Measurements from ENCODE around the gene RICTOR. TPM values are rescaled to one million over a fixed set of nuclear protein-coding genes. Genes with fewer than 3 reads are reported as not detected.
A peak's percentile ranks its signal among the peaks of the same experiment; 100 is the strongest.

RICTOR gene
- total and polyA plus RNA-seq, 9 of the 15 experiments (the other 6 are each of a cell fraction or from before 2014, with no cell fraction given), result 13.9 to 46.6 (median 22.6) TPM

- TF ChIP-seq CTBP1 (IDR thresholded peaks at IDR 0.05; ENCODE audit: borderline replicate concordance) (peak; percentile 55; the same call in 1 of the 2 replicates), SMARCB1 (IDR thresholded peaks at IDR 0.05; ENCODE audit: insufficient read length, low read depth) (peak; percentile 50), THRAP3 (IDR thresholded peaks at IDR 0.05; ENCODE audit: borderline replicate concordance) (no peak), JUNB (CRISPR knock-in tag; conservative IDR thresholded peaks at IDR 0.05) (no peak), TEAD4 (IDR thresholded peaks at IDR 0.05; ENCODE audit: low read length) (peak; percentile 55), TEAD4 (CRISPR knock-in tag; IDR thresholded peaks at IDR 0.05; ENCODE audit: borderline replicate concordance) (no peak), RCOR1 (IDR thresholded peaks at IDR 0.05; ENCODE audit: borderline replicate concordance in 1 of 2, low read depth in 2 of 2, low read length in 2 of 2) (peak in 1 of 2 experiments; percentile 26; a peak in 1 of 4 replicates), NCOR1 (IDR thresholded peaks at IDR 0.05) (peak; percentile 20; the same call in 1 of the 2 replicates), SMARCE1 (IDR thresholded peaks at IDR 0.05) (peak; percentile 60), DPF2 (IDR thresholded peaks at IDR 0.05) (peak; percentile 65; the same call in 1 of the 2 replicates), RERE (CRISPR knock-in tag; IDR thresholded peaks at IDR 0.05; ENCODE audit: borderline replicate concordance) (no peak), FOXK2 (conservative IDR thresholded peaks at IDR 0.05 in 1 of 2, IDR thresholded peaks at IDR 0.05 in 1 of 2; ENCODE audit: low read depth in 2 of 2) (0 out of 4 replicates have a peak, but pooled peaks of 1 of the 2 experiments have one; percentile 19), C11orf30 (IDR thresholded peaks at IDR 0.05; ENCODE audit: low read depth) (0 out of 2 replicates have a peak, but pooled peaks have one; percentile 3), JUND (IDR thresholded peaks at IDR 0.05; ENCODE audit: borderline replicate concordance, low read depth, low read length) (peak; percentile 65), JUND (tag; IDR thresholded peaks at IDR 0.05; ENCODE audit: borderline replicate concordance, low read depth, low read length) (peak; percentile 60; the same call in 1 of the 3 replicates), NCOA1 (IDR thresholded peaks at IDR 0.05; ENCODE audit: low read depth) (no peak), TBP (optimal IDR thresholded peaks at IDR 0.05; ENCODE audit: low read depth, low read length) (no peak), ZNF41 (CRISPR knock-in tag; conservative IDR thresholded peaks at IDR 0.05) (no peak), FOSL1 (tag; conservative IDR thresholded peaks at IDR 0.05) (peak; percentile 57; the same call in 1 of the 2 replicates)
- TF ChIP-seq, protein P1, sequence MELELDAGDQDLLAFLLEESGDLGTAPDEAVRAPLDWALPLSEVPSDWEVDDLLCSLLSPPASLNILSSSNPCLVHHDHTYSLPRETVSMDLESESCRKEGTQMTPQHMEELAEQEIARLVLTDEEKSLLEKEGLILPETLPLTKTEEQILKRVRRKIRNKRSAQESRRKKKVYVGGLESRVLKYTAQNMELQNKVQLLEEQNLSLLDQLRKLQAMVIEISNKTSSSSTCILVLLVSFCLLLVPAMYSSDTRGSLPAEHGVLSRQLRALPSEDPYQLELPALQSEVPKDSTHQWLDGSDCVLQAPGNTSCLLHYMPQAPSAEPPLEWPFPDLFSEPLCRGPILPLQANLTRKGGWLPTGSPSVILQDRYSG (tag; conservative IDR thresholded peaks at IDR 0.05; ENCODE audit: low read depth), result no peak
- TF ChIP-seq, protein P2, sequence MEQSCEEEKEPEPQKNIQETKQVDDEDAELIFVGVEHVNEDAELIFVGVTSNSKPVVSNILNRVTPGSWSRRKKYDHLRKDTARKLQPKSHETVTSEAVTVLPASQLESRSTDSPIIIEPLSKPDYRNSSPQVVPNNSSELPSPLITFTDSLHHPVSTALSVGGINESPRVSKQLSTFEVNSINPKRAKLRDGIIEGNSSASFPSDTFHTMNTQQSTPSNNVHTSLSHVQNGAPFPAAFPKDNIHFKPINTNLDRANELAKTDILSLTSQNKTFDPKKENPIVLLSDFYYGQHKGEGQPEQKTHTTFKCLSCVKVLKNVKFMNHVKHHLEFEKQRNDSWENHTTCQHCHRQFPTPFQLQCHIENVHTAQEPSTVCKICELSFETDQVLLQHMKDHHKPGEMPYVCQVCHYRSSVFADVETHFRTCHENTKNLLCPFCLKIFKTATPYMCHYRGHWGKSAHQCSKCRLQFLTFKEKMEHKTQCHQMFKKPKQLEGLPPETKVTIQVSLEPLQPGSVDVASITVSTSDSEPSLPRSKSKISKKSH (CRISPR knock-in tag; IDR thresholded peaks at IDR 0.05), result no peak
These were observed 42.4 kb upstream of the RICTOR start (continued) for GRCh38 chr5:39116344-39117170.
